ENCODE data around the gene FUOM. TPM values are rescaled to one million over a fixed set of nuclear protein-coding genes. Genes with fewer than 3 reads are reported as not detected.

Gene FUOM
- total and polyA plus RNA-seq, 12 donors, result 2.0 to 17.0 (median 6.2) TPM

DNA sequence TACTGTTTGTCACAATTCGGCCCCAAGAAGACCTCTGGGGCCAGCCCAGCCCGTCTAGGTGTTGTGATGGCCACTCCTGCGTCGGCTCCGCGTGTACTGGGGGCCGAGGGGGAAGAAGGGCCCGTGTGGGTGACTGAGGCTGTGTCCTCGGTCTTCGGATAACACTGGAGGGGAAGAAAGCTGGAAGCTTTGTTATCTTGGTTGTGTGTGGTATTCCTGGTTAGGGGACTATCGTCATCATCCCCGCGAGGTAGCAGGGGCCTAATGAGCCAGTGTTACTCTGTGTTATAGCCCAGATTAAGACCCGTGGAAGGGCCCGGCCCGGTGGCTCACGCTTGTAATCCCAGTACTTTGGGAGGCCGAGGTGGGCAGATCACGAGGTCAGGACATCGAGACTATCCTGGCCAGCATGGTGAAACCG is 37.0 kb upstream of the FUOM start:
- Histone ChIP-seq H3K27me3 (no peaks in the 10 kb centered on the region), H3K4me3 (peak overlapping the region; percentile 55 to 99 (median 88)), H3K9me3 (no peaks in the 10 kb centered on the region), H3K36me3 (peaks cover 0 to 43% (median 15%) of the 10 kb centered on the region in 9 donors), H3K27ac (peak overlapping the region in 9 of 10 donors; percentile 71 to 97 (median 91)), H3K4me1 (peaks cover 3 to 27% (median 14%) of the 10 kb centered on the region in 9 donors)
- ATAC-seq (peak in 1 of 8 donors; percentile 13), DNase-seq (no peak)
- intact Hi-C loops (cut with DNase I), result no loop called here
- 25 to 32% methylated on average over 21 of the region's 21 CpGs for WGBS, 2 donors
- TF ChIP-seq, protein P1, sequence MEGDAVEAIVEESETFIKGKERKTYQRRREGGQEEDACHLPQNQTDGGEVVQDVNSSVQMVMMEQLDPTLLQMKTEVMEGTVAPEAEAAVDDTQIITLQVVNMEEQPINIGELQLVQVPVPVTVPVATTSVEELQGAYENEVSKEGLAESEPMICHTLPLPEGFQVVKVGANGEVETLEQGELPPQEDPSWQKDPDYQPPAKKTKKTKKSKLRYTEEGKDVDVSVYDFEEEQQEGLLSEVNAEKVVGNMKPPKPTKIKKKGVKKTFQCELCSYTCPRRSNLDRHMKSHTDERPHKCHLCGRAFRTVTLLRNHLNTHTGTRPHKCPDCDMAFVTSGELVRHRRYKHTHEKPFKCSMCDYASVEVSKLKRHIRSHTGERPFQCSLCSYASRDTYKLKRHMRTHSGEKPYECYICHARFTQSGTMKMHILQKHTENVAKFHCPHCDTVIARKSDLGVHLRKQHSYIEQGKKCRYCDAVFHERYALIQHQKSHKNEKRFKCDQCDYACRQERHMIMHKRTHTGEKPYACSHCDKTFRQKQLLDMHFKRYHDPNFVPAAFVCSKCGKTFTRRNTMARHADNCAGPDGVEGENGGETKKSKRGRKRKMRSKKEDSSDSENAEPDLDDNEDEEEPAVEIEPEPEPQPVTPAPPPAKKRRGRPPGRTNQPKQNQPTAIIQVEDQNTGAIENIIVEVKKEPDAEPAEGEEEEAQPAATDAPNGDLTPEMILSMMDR (IDR thresholded peaks at IDR 0.05), result no peak

DNA sequence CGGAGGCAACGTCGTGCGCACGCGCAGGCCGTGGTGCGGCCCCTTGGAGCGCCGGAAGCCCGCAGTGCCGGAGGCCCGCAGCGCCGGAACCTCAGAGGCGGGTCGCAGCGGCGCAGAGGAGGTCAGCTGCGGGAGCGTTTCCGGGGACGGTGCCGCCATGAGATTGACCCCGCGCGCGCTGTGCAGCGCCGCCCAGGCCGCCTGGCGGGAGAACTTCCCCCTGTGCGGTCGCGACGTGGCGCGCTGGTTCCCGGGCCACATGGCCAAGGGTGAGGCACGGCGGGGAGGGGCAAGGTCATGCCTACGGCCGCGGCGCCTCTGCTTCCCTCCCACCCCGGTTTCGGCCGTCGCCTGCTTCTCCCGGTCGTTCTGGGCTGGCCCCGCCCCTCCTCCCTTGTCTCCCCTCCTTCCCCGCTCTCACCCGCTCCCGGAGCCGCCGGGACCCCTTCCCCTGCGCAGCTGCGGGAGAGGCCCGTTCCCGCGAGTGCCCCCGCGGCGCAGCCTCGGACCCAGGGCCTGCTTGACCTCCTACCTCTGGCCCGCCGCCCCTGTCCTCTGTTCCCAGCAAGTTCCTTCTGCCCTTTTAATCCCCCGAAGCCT is 36.3 kb upstream of the FUOM start, which contains the start of gene MTG1:
TSS of gene MTG1 (plus strand) at position 94 of the 600 bp plus-strand sequence. CDS start at position 158, 64 bp downstream.
- 0 to 1% methylated on average over 66 to 69 of the region's 69 CpGs for WGBS, 2 donors
- Histone ChIP-seq H3K4me3 (peak within 1 kb of the TSS; percentile 55 to 99 (median 88)), H3K9me3 (no peaks in the 10 kb centered on the region), H3K36me3 (peaks cover 0 to 36% (median 13%) of the 10 kb centered on the region in 9 donors), H3K27ac (peak within 1 kb of the TSS; percentile 55 to 97 (median 90)), H3K27me3 (no peaks in the 10 kb centered on the region), H3K4me1 (peaks cover 3 to 34% (median 15%) of the 10 kb centered on the region in 9 donors)
- intact Hi-C loops (cut with DNase I), result no loop called here
- ATAC-seq (peak; percentile 97 to 99 (median 98)), DNase-seq (peak; percentile 93 to 98)
- TF ChIP-seq, protein P1 (IDR thresholded peaks at IDR 0.05), result peak in 6 of 9 donors; percentile 19 to 51 (median 38)

- ATAC-seq (no peak), DNase-seq (no peak)
- no peaks in the 10 kb centered on the region for H3K9me3 ChIP-seq
- no peaks in the 10 kb centered on the region for H3K27me3 ChIP-seq
- TF ChIP-seq, protein P1 (IDR thresholded peaks at IDR 0.05), result no peak
- 35 to 36% methylated on average over 27 of the region's 27 CpGs for WGBS, 2 donors
- H3K27ac ChIP-seq, result peak overlapping the region in 9 of 10 donors; percentile 71 to 97 (median 91)
- H3K36me3 ChIP-seq, result peaks cover 0 to 30% (median 7%) of the 10 kb centered on the region in 9 donors
- intact Hi-C loops (cut with DNase I), result no loop called here
- peaks cover 3 to 40% (median 15%) of the 10 kb centered on the region in 9 donors for H3K4me1 ChIP-seq
- H3K4me3 ChIP-seq, result peak overlapping the region in 9 of 10 donors; percentile 62 to 99 (median 91)
These were observed 35.7 kb upstream of the FUOM start for GRCh38 chr10:133393401-133394063.

- H3K9me3 ChIP-seq, result no peaks in the 10 kb centered on the region
- TF ChIP-seq, protein P1 (IDR thresholded peaks at IDR 0.05), result no peak
- 84 to 92% methylated on average over 12 of the region's 12 CpGs for WGBS, 2 donors
- no peak for DNase-seq
- H3K4me1 ChIP-seq, result peaks cover 3 to 44% (median 15%) of the 10 kb centered on the region in 9 donors
- no peak for ATAC-seq
- H3K27ac ChIP-seq, result no peak overlapping the region
- peaks cover 0 to 19% (median 0%) of the 10 kb centered on the region in 9 donors for H3K36me3 ChIP-seq
- no peak overlapping the region for H3K4me3 ChIP-seq
- intact Hi-C loops (cut with DNase I), result no loop called here
- H3K27me3 ChIP-seq, result no peaks in the 10 kb centered on the region
These were observed 34.1 kb upstream of the FUOM start for GRCh38 chr10:133391761-133392518.

Data from heart right ventricle (tissue), 16 donors.